WTC11 (cell line): Measurements from ENCODE around the gene SWAP70. TPM values are rescaled to one million over a fixed set of nuclear protein-coding genes. Genes with fewer than 3 reads are reported as not detected.

ENCODE experiments used
- ATAC-seq: fragments of 200-7000 bp; cut with Tn5 transposase; 2 replicates; pipeline ENCODE4 v1.10.0; 2021; ENCODE audit warnings: mild to moderate bottlenecking, moderate library complexity
- CTCF ChIA-PET: fragments of 300-600 bp; sonication (Branson Sonifier 250); formaldehyde crosslinking; loops from one replicate; lab custom pipeline; 2021; ENCODE audit warnings: antibody characterized with exemption; lab: Charles Lee
- POLR2A ChIA-PET: fragments of 350-600 bp; sonication (Branson Sonifier 250); formaldehyde crosslinking; loops from one replicate; lab custom pipeline; 2021; ENCODE audit warnings: antibody characterized with exemption; lab: Charles Lee
- DNase-seq: peaks from one replicate; pipeline ENCODE4 v3.0.0; 2021; ENCODE audit warnings: low spot score
- H3K27ac Mint-ChIP-seq: 2 replicates; pipeline ENCODE4 v1.8.0; 2021; ENCODE audit warnings: mixed read lengths
- H3K27me3 Mint-ChIP-seq: 2 replicates; pipeline ENCODE4 v1.8.0; 2021; ENCODE audit warnings: low read depth, mild to moderate bottlenecking, moderate library complexity, mixed read lengths
- H3K36me3 Mint-ChIP-seq: 2 replicates; pipeline ENCODE4 v1.8.0; 2021; ENCODE audit warnings: mixed read lengths
- H3K4me1 Mint-ChIP-seq: 2 replicates; pipeline ENCODE4 v1.8.0; 2022; ENCODE audit warnings: mixed read lengths
- H3K4me3 Mint-ChIP-seq: 2 replicates; pipeline ENCODE4 v1.8.0; 2021; ENCODE audit warnings: mild to moderate bottlenecking, moderate library complexity, mixed read lengths
- H3K9me3 Mint-ChIP-seq: 2 replicates; pipeline ENCODE4 v1.8.0; 2021; ENCODE audit warnings: mixed read lengths
- CBFB ChIP-seq: sonication (generic); formaldehyde crosslinking; IDR thresholded peaks from 2 replicates; pipeline ENCODE4 v1.8.1; 2022; ENCODE audit warnings: mild to moderate bottlenecking, low read depth, missing genetic modification reagents
- CREM ChIP-seq: sonication (generic); formaldehyde crosslinking; IDR thresholded peaks from 2 replicates; pipeline ENCODE4 v1.8.1; 2022; ENCODE audit warnings: mild to moderate bottlenecking, missing genetic modification reagents, moderate library complexity
- FOXJ3 ChIP-seq: sonication (generic); formaldehyde crosslinking; IDR thresholded peaks from 2 replicates; pipeline ENCODE4 v1.9.0; 2021; ENCODE audit warnings: missing genetic modification reagents, mild to moderate bottlenecking, borderline replicate concordance
- FOXP1 ChIP-seq: sonication (generic); formaldehyde crosslinking; IDR thresholded peaks from 2 replicates; pipeline ENCODE4 v1.8.0; 2022; ENCODE audit warnings: missing genetic modification reagents, mild to moderate bottlenecking, moderate library complexity, borderline replicate concordance
- FOXP4 ChIP-seq: sonication (generic); formaldehyde crosslinking; IDR thresholded peaks from 2 replicates; pipeline ENCODE4 v1.8.0; 2022; ENCODE audit warnings: mild to moderate bottlenecking, missing genetic modification reagents
- HMGA2 ChIP-seq: fragments of 250-450 bp; sonication (Bioruptor Pico); IDR thresholded peaks from 2 replicates; pipeline ENCODE4 v1.4.0; 2021; ENCODE audit warnings: mild to moderate bottlenecking, moderate library complexity
- NR2C2 ChIP-seq: sonication (generic); formaldehyde crosslinking; IDR thresholded peaks from 2 replicates; pipeline ENCODE4 v1.8.0; 2022; ENCODE audit warnings: mild to moderate bottlenecking, missing genetic modification reagents
- NR3C1 ChIP-seq: sonication (generic); formaldehyde crosslinking; conservative IDR thresholded peaks from 2 replicates; pipeline ENCODE4 v1.8.1; 2023; ENCODE audit warnings: low read depth, mild to moderate bottlenecking, missing genetic modification reagents
- SOX15 ChIP-seq: fragments of 250-450 bp; sonication (Bioruptor Pico); IDR thresholded peaks from 2 replicates; pipeline ENCODE4 v1.9.0; 2021; ENCODE audit warnings: mild to moderate bottlenecking
- ZBTB21 ChIP-seq: sonication (generic); formaldehyde crosslinking; IDR thresholded peaks from 2 replicates; pipeline ENCODE4 v1.8.1; 2023; ENCODE audit warnings: mild to moderate bottlenecking, missing genetic modification reagents, borderline replicate concordance
- ZNF138 ChIP-seq: sonication (generic); formaldehyde crosslinking; conservative IDR thresholded peaks from 2 replicates; pipeline ENCODE4 v1.8.1; 2022; ENCODE audit warnings: mild to moderate bottlenecking, moderate library complexity, missing genetic modification reagents
- ZNF281 ChIP-seq: sonication (generic); formaldehyde crosslinking; IDR thresholded peaks from 2 replicates; pipeline ENCODE4 v1.8.0; 2023; ENCODE audit warnings: mild to moderate bottlenecking, missing genetic modification reagents
- ZNF512 ChIP-seq: sonication (generic); formaldehyde crosslinking; IDR thresholded peaks from 2 replicates; pipeline ENCODE4 v1.8.1; 2022; ENCODE audit warnings: missing genetic modification reagents, borderline replicate concordance
- ZNF671 ChIP-seq: fragments of 250-450 bp; sonication (Bioruptor Pico); IDR thresholded peaks from 2 replicates; pipeline ENCODE4 v1.8.0; 2021; ENCODE audit warnings: mild to moderate bottlenecking
- total RNA-seq: library from RNA; stranded (reverse); gene quantifications from 3 replicates; pipeline ENCODE4 v1.2.3, GENCODE V29; 2021
- TF ChIP-seq, protein P1 (sequence below): sonication (generic); formaldehyde crosslinking; IDR thresholded peaks from 2 replicates; pipeline ENCODE4 v1.8.0; 2022; ENCODE audit warnings: mild to moderate bottlenecking, missing genetic modification reagents
- TF ChIP-seq, protein P2 (sequence below): fragments of 250-450 bp; sonication (Bioruptor Pico); IDR thresholded peaks from 2 replicates; pipeline ENCODE4 v2.1.2; 2022; ENCODE audit warnings: mild to moderate bottlenecking, moderate library complexity
- TF ChIP-seq, protein P3 (sequence below): fragments of 250-450 bp; sonication (Bioruptor Pico); conservative IDR thresholded peaks from 2 replicates; pipeline ENCODE4 v1.9.0; 2021; ENCODE audit warnings: mild to moderate bottlenecking

The SWAP70 gene
- total RNA-seq, 1 experiment from 2014 or later, result 24.1 TPM

GRCh38 chr11:9624448-9624847 is 39.4 kb upstream of the SWAP70 start:
- POLR2A ChIA-PET, result no interaction called here
- Mint-ChIP-seq H3K36me3 (peaks cover 2% of the 10 kb centered on the region; the same call in 1 of the 2 replicates), H3K27ac (no peak overlapping the region), H3K4me1 (peaks cover 45% of the 10 kb centered on the region), H3K4me3 (no peak overlapping the region), H3K9me3 (peaks cover 17% of the 10 kb centered on the region), H3K27me3 (no peaks in the 10 kb centered on the region)
- CTCF ChIA-PET, result interaction anchor here (1.8 kb wide), 1 partner anchor 11 kb away, joined by 5 read pairs; no protein-coding TSS in a partner anchor
- no peak for TF ChIP-seq CBFB (CRISPR knock-in tag)
- no peak for TF ChIP-seq SOX15
- TF ChIP-seq ZNF512, result no peak
- TF ChIP-seq FOXJ3 (CRISPR knock-in tag), result no peak
- TF ChIP-seq HMGA2 (CRISPR knock-in tag), result no peak
- no peak for TF ChIP-seq ZNF138 (CRISPR knock-in tag)
- TF ChIP-seq, protein P1, sequence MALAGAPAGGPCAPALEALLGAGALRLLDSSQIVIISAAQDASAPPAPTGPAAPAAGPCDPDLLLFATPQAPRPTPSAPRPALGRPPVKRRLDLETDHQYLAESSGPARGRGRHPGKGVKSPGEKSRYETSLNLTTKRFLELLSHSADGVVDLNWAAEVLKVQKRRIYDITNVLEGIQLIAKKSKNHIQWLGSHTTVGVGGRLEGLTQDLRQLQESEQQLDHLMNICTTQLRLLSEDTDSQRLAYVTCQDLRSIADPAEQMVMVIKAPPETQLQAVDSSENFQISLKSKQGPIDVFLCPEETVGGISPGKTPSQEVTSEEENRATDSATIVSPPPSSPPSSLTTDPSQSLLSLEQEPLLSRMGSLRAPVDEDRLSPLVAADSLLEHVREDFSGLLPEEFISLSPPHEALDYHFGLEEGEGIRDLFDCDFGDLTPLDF (CRISPR knock-in tag), result no peak
- no peak for TF ChIP-seq FOXP1 (CRISPR knock-in tag)
- TF ChIP-seq CREM (CRISPR knock-in tag), result no peak
- TF ChIP-seq FOXP4 (CRISPR knock-in tag), result no peak
- no peak for TF ChIP-seq NR3C1
- no peak for TF ChIP-seq ZNF671 (CRISPR knock-in tag)
- TF ChIP-seq ZBTB21, result no peak
- no peak for TF ChIP-seq ZNF281
- TF ChIP-seq, protein P2, sequence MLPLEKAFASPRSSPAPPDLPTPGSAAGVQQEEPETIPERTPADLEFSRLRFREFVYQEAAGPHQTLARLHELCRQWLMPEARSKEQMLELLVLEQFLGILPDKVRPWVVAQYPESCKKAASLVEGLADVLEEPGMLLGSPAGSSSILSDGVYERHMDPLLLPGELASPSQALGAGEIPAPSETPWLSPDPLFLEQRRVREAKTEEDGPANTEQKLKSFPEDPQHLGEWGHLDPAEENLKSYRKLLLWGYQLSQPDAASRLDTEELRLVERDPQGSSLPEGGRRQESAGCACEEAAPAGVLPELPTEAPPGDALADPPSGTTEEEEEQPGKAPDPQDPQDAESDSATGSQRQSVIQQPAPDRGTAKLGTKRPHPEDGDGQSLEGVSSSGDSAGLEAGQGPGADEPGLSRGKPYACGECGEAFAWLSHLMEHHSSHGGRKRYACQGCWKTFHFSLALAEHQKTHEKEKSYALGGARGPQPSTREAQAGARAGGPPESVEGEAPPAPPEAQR (CRISPR knock-in tag), result no peak
- TF ChIP-seq NR2C2 (CRISPR knock-in tag), result no peak
- TF ChIP-seq, protein P3, sequence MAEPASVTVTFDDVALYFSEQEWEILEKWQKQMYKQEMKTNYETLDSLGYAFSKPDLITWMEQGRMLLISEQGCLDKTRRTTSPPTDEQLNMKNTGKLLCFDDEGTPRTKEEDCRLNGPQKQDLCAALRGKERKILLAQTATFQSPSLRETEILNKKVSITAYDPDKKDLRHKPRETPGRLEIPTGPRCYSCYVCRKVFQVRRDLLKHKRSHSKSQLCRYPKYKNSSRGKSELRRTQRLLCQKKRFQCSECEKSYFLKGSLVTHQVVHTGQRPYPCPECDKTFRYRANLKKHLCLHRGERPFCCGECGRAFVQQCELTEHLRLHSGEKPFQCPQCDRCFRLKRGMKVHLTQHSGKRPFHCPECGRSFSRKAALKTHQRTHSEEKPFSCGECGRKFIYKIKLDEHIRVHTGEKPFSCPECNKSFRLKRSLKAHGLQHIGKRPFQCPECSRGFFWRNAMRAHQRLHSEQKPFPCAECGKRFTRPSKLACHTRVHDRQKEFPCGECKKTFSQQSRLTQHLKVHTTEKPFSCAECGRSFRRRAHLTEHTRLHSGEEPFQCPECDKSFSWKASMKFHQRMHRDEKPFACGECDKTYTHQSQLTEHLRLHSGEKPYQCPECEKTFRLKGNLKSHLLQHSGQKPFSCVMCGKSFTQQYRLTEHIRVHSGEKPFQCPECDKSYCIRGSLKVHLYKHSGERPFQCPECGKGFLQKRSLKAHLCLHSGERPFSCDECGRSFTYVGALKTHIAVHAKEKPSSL, result no peak
- DNase-seq (no peak), ATAC-seq (no peak)
